HepG2 (cell line): ENCODE measurements around the gene HLF. TPM values are rescaled to one million over a fixed set of nuclear protein-coding genes. Genes with fewer than 3 reads are reported as not detected.

ENCODE experiments used
- ATAC-seq: fragments of 200-7000 bp; cut with Tn5 transposase; 3 replicates; pipeline ENCODE4 v1.9.1; 2020; ENCODE audit warnings: mild to moderate bottlenecking, moderate library complexity
- BruUV-seq: library from RNA; stranded (reverse); fragments of 400-500 nt; replicated peaks from 2 replicates; lab custom pipeline; 2021; lab: Mats Ljungman, UMichigan
- CTCF ChIA-PET: fragments of 300-600 bp; formaldehyde crosslinking; extraction: SDS; loops from one replicate; lab custom pipeline; 2021; ENCODE audit warnings: low total read pairs, inconsistent platforms, low intra/inter-chr PET ratio; lab: Yijun Ruan, JAX
- POLR2A ChIA-PET: fragments of 350-600 bp; sonication (Branson Sonifier 250); formaldehyde crosslinking; loops from one replicate; lab custom pipeline; 2020; ENCODE audit warnings: antibody characterized with exemption, inconsistent platforms; lab: Yijun Ruan, JAX
- DNase-seq: peaks from one replicate; pipeline ENCODE4 v3.0.0-alpha.2; 2015; ENCODE audit warnings: low spot score
- FAIRE-seq: peaks from 3 replicates; lab custom pipeline; 2011; peaks lifted over from hg19 to GRCh38; lab: Jason Lieb, UNC
- H2AFZ ChIP-seq: one replicate; pipeline ENCODE4 v1.6.1; 2011; ENCODE audit warnings: low read length, inconsistent platforms
- H3K27ac ChIP-seq: fragments of 300-600 bp; 3 replicates; pipeline ENCODE4 v1.8.0; 2011; ENCODE audit warnings: mixed run types, mild to moderate bottlenecking, mixed read lengths, low read length, inconsistent platforms; ENCODE audit not compliant: insufficient read depth; ENCODE audit errors: extremely low read length
- H3K27me3 ChIP-seq, 2 experiments: fragments of 200-600 bp in 1 of 2; 2 replicates in 1 of 2; 3 replicates in 1 of 2; pipeline versions ENCODE4 v1.6.0 to v1.8.0; 2011; ENCODE audit warnings: low read length in 2 of 2, mild to moderate bottlenecking in 2 of 2, moderate library complexity in 2 of 2, inconsistent platforms in 1 of 2; ENCODE audit not compliant: insufficient read depth in 2 of 2, control insufficient read depth in 1 of 2
- H3K36me3 ChIP-seq, 2 experiments: fragments of 200-600 bp in 1 of 2; replicated peaks in 1 of 2; 2 replicates in 1 of 2; 3 replicates in 1 of 2; pipeline versions ENCODE4 v1.5.1 to v1.8.0; 2011; ENCODE audit warnings: low read length in 2 of 2, inconsistent platforms in 1 of 2; ENCODE audit not compliant: insufficient read depth in 2 of 2, control insufficient read depth in 1 of 2
- H3K4me1 ChIP-seq: 2 replicates; pipeline ENCODE4 v1.5.1; 2012; ENCODE audit warnings: low read length, inconsistent platforms; ENCODE audit not compliant: insufficient read depth
- H3K4me2 ChIP-seq: 2 replicates; pipeline ENCODE4 v1.6.0; 2011; ENCODE audit warnings: low read depth, low read length, inconsistent platforms
- H3K4me3 ChIP-seq, 3 experiments: fragments of 200-600 bp in 1 of 3; sonication (generic), shearing (Covaris generic) in 1 of 3; replicated peaks in 1 of 3; 2 replicates each; pipeline ENCODE4 v1.5.1; 2011 to 2016; ENCODE audit warnings: low read length in 3 of 3, inconsistent platforms in 2 of 3, low read depth in 2 of 3, mild to moderate bottlenecking in 2 of 3, control low read depth in 1 of 3, mixed read lengths in 1 of 3; ENCODE audit not compliant: insufficient read depth in 1 of 3
- H3K79me2 ChIP-seq: one replicate; pipeline ENCODE4 v1.6.1; 2011; ENCODE audit warnings: low read length, inconsistent platforms; ENCODE audit not compliant: insufficient read depth
- H3K9ac ChIP-seq: 2 replicates; pipeline ENCODE4 v1.6.0; 2011; ENCODE audit warnings: mild to moderate bottlenecking, low read depth, low read length, inconsistent platforms; ENCODE audit not compliant: insufficient read depth
- H3K9me3 ChIP-seq: 2 replicates; pipeline ENCODE4 v1.5.1; 2012; ENCODE audit warnings: mild to moderate bottlenecking, low read length
- H4K20me1 ChIP-seq: 2 replicates; pipeline ENCODE4 v1.6.0; 2011; ENCODE audit warnings: inconsistent platforms, mild to moderate bottlenecking, low read length, moderate library complexity; ENCODE audit not compliant: insufficient read depth
- FOSL2 ChIP-seq: sonication (generic); formaldehyde crosslinking; IDR thresholded peaks from 2 replicates; pipeline ENCODE4 v1.4.0; 2020; ENCODE audit warnings: missing genetic modification reagents
- HDAC1 ChIP-seq: sonication (generic); formaldehyde crosslinking; IDR thresholded peaks from 2 replicates; pipeline ENCODE4 v1.5.1; 2020; ENCODE audit warnings: mild to moderate bottlenecking, missing genetic modification reagents
- HNRNPLL ChIP-seq: fragments of 200-400 bp; formaldehyde crosslinking; IDR thresholded peaks from 2 replicates; pipeline ENCODE4 v1.6.1; 2017; ENCODE audit warnings: mild to moderate bottlenecking, low read depth, low read length; ENCODE audit not compliant: poor library complexity, severe bottlenecking
- IRF2 ChIP-seq: IDR thresholded peaks from 2 replicates; pipeline ENCODE4 v1.6.1; 2018; ENCODE audit warnings: missing genetic modification reagents, missing compliant biosample characterization
- PBX3 ChIP-seq: sonication (generic); formaldehyde crosslinking; IDR thresholded peaks from 2 replicates; pipeline ENCODE4 v1.8.1; 2023; ENCODE audit warnings: missing genetic modification reagents, inconsistent platforms, borderline replicate concordance
- POGK ChIP-seq: sonication (generic); formaldehyde crosslinking; conservative IDR thresholded peaks from 2 replicates; pipeline ENCODE4 v1.8.0; 2022; ENCODE audit warnings: mild to moderate bottlenecking, moderate library complexity, missing genetic modification reagents
- POLR2G ChIP-seq: fragments of 200-400 bp; formaldehyde crosslinking; IDR thresholded peaks from 2 replicates; pipeline ENCODE4 v1.6.1; 2018; ENCODE audit warnings: mild to moderate bottlenecking, low read depth, low read length, moderate library complexity
- SP140L ChIP-seq: sonication (generic); formaldehyde crosslinking; IDR thresholded peaks from 2 replicates; pipeline ENCODE4 v1.4.0; 2020; ENCODE audit warnings: missing genetic modification reagents, borderline replicate concordance
- STAG1 ChIP-seq: sonication (generic); formaldehyde crosslinking; IDR thresholded peaks from 2 replicates; pipeline ENCODE4 v1.4.0; 2020; ENCODE audit warnings: missing genetic modification reagents
- TFDP2 ChIP-seq: sonication (generic); formaldehyde crosslinking; IDR thresholded peaks from 2 replicates; pipeline ENCODE4 v1.4.0; 2020; ENCODE audit warnings: missing genetic modification reagents
- YEATS4 ChIP-seq: sonication (generic); formaldehyde crosslinking; IDR thresholded peaks from 2 replicates; pipeline ENCODE4 v1.4.0; 2020; ENCODE audit warnings: missing genetic modification reagents, borderline replicate concordance
- ZKSCAN1 ChIP-seq: fragments of 150-350 bp; IDR thresholded peaks from 2 replicates; pipeline ENCODE4 v1.6.1; 2014; ENCODE audit warnings: low read length
- ZNF382 ChIP-seq: sonication (generic); formaldehyde crosslinking; IDR thresholded peaks from 2 replicates; pipeline ENCODE4 v1.5.0; 2020; ENCODE audit warnings: missing genetic modification reagents, mild to moderate bottlenecking, borderline replicate concordance
- ZNF441 ChIP-seq: sonication (generic); formaldehyde crosslinking; IDR thresholded peaks from 2 replicates; pipeline ENCODE4 v1.7.0; 2021; ENCODE audit warnings: missing genetic modification reagents, borderline replicate concordance
- ZNF614 ChIP-seq: IDR thresholded peaks from 2 replicates; pipeline ENCODE4 v1.6.1; 2018; ENCODE audit warnings: missing biosample characterization, missing genetic modification reagents, inconsistent platforms, borderline replicate concordance
- ZNF629 ChIP-seq: sonication (generic); formaldehyde crosslinking; conservative IDR thresholded peaks from 2 replicates; pipeline ENCODE4 v1.5.0; 2020; ENCODE audit warnings: missing genetic modification reagents
- ZNF841 ChIP-seq: sonication (generic); formaldehyde crosslinking; IDR thresholded peaks from 2 replicates; pipeline ENCODE4 v1.8.1; 2023; ENCODE audit warnings: missing genetic modification reagents, borderline replicate concordance
- ZNF883 ChIP-seq: sonication (generic); formaldehyde crosslinking; IDR thresholded peaks from 2 replicates; pipeline ENCODE4 v1.5.1; 2020; ENCODE audit warnings: mild to moderate bottlenecking, missing genetic modification reagents; ENCODE audit errors: not compliant biosample characterization
- ZSCAN30 ChIP-seq: sonication (generic); formaldehyde crosslinking; IDR thresholded peaks from 2 replicates; pipeline ENCODE4 v1.5.0; 2020; ENCODE audit warnings: mild to moderate bottlenecking, missing genetic modification reagents
- ZSCAN31 ChIP-seq: sonication (generic); formaldehyde crosslinking; IDR thresholded peaks from 2 replicates; pipeline ENCODE4 v1.5.0; 2020; ENCODE audit warnings: low read depth, mild to moderate bottlenecking, missing genetic modification reagents
- WGBS: methylation state at CpG from one replicate; pipeline ENCODE4 v1.1.6; 2017; ENCODE audit warnings: low lambda C conversion rate; 5-methylcytosine and 5-hydroxymethylcytosine counted together
- in situ Hi-C: cut with HindIII; loops from 2 replicates; pipeline ENCODE4 v1.10.0; 2017; ENCODE audit warnings: low pct_unique_long_range_greater_than_20kb; ENCODE audit not compliant: extremely low pct_ligation_motif_present
- intact Hi-C: fragments of 100-400 bp; cut with micrococcal nuclease; formaldehyde crosslinking; loops from one replicate; pipeline ENCODE4 v1.10.0; 2022; ENCODE audit not compliant: unreplicated experiment
- polyA plus RNA-seq, 8 experiments: library from polyadenylated mRNA; depleted of rRNA in 3 of 8; stranded (reverse) in 7 of 8; unstranded in 1 of 8; fragments of >200 nt; fragmentation: Illumina TruSeq in 4 of 8; extraction: Trizol in 4 of 8; gene quantifications; 2 replicates each; pipeline versions ENCODE4 v1.2.1 to v1.2.3, GENCODE V29; 2011 to 2016; ENCODE audit warnings: low read depth in 4 of 8, missing spikeins in 1 of 8, mixed read lengths in 1 of 8; ENCODE audit not compliant: insufficient read depth in 1 of 8
- total RNA-seq, 5 experiments: library from RNA; depleted of rRNA; stranded (reverse); fragments of >200 nt; fragmentation: Illumina TruSeq; extraction: Trizol; gene quantifications; 2 replicates each; pipeline ENCODE4 v1.2.3, GENCODE V29; 2016; ENCODE audit warnings: low read depth in 1 of 5

HLF gene
- total and polyA plus RNA-seq, 2 of the 13 experiments (the other 11 are each of a cell fraction or from before 2014, with no cell fraction given), result 202 to 346 TPM

- Histone ChIP-seq H4K20me1 (no peaks in the 10 kb centered on the region), H3K9me3 (no peaks in the 10 kb centered on the region), H3K27ac (peak overlapping the region; percentile 84), H3K79me2 (peaks cover 63% of the 10 kb centered on the region), H3K4me1 (peaks cover 7% of the 10 kb centered on the region), H3K4me3 (peak overlapping the region; percentile 81 to 93 (median 83)), H3K4me2 (peak overlapping the region; percentile 93), H2AFZ (no peak overlapping the region), H3K9ac (peak overlapping the region; percentile 97), H3K27me3 (no peaks in the 10 kb centered on the region; a peak in 1 of 5 replicates), H3K36me3 (peaks cover 6 to 36% of the 10 kb centered on the region in 2 experiments)
- DNase-seq (peak; percentile 64), ATAC-seq (peak; percentile 71), FAIRE-seq (no peak)
- POLR2A ChIA-PET, result interaction anchor here (0.9 to 13.8 kb wide), 12 partner anchors 8 to 40 kb away, joined by 3 to 626 read pairs (median 6); no protein-coding TSS in a partner anchor
- intact Hi-C loops, result loop anchor here (2.0 kb wide), 2 partner anchors 20 to 36 kb away; no protein-coding TSS in a partner anchor
- in situ Hi-C loops, result no loop called here
- under 1% methylated on average over 18 of the region's 25 CpGs for WGBS
- CTCF ChIA-PET, result interaction anchor here (1.4 kb wide), 1 partner anchor 29 kb away, joined by 3 read pairs; no protein-coding TSS in a partner anchor
- no TSS peak for BruUV-seq
- TF ChIP-seq HDAC1, result no peak; the same call in 1 of the 2 replicates
- no peak for TF ChIP-seq POGK (CRISPR knock-in tag)
- TF ChIP-seq HNRNPLL, result no peak
- TF ChIP-seq ZNF441 (CRISPR knock-in tag), result no peak
- no peak for TF ChIP-seq ZNF629 (CRISPR knock-in tag)
- TF ChIP-seq ZSCAN30 (CRISPR knock-in tag), result no peak
- TF ChIP-seq ZKSCAN1, result no peak
- no peak for TF ChIP-seq ZNF382 (CRISPR knock-in tag)
- no peak for TF ChIP-seq SP140L (CRISPR knock-in tag)
- peak; percentile 12; the same call in 1 of the 2 replicates for TF ChIP-seq ZSCAN31 (CRISPR knock-in tag)
- TF ChIP-seq STAG1 (CRISPR knock-in tag), result no peak
- no peak for TF ChIP-seq PBX3 (CRISPR knock-in tag)
- peak; percentile 73 for TF ChIP-seq POLR2G
- TF ChIP-seq IRF2 (CRISPR knock-in tag), result no peak
- TF ChIP-seq FOSL2 (CRISPR knock-in tag), result peak; percentile 36; the same call in 1 of the 2 replicates
- TF ChIP-seq ZNF841 (CRISPR knock-in tag), result no peak
- TF ChIP-seq ZNF883 (CRISPR knock-in tag), result peak; percentile 37
- peak; percentile 46; the same call in 1 of the 2 replicates for TF ChIP-seq TFDP2 (CRISPR knock-in tag)
- TF ChIP-seq YEATS4 (CRISPR knock-in tag), result peak; percentile 63
- no peak for TF ChIP-seq ZNF614 (CRISPR knock-in tag)
Observed at GRCh38 chr17:55266051-55266957, 1.5 kb downstream of the HLF start.
